CD14-positive monocyte (primary cell): ENCODE results near the gene ROBO1. TPM values are rescaled to one million over a fixed set of nuclear protein-coding genes. Genes with fewer than 3 reads are reported as not detected.
A peak's percentile ranks its signal among the peaks of the same experiment; 100 is the strongest.

Experiments used
- DNase-seq, 3 donors: peaks; one replicate each; pipeline ENCODE4 v3.0.0-alpha.2; 2011 to 2022
- H2AFZ ChIP-seq: 2 replicates; pipeline ENCODE4 v1.6.0; 2012; ENCODE audit warnings: mild to moderate bottlenecking, low read depth, low read length, inconsistent platforms; ENCODE audit not compliant: insufficient read depth, poor library complexity, severe bottlenecking
- H3K27ac ChIP-seq, 2 donors: 1 replicate in 1 of 2; 2 replicates in 1 of 2; pipeline ENCODE4 v1.5.1; 2012 to 2013; ENCODE audit warnings: low read length in 2 of 2, control low read depth in 1 of 2, inconsistent platforms in 1 of 2, low read depth in 1 of 2, mild to moderate bottlenecking in 1 of 2
- H3K27me3 ChIP-seq, 2 donors: one replicate each; pipeline versions ENCODE4 v1.6.0 to v1.6.1; 2011 to 2013; ENCODE audit warnings: low read length in 2 of 2; ENCODE audit not compliant: control insufficient read depth in 2 of 2, insufficient read depth in 2 of 2
- H3K36me3 ChIP-seq, 2 donors: replicated peaks in 1 of 2; 1 replicate in 1 of 2; 2 replicates in 1 of 2; pipeline versions ENCODE4 v1.5.1 to v1.6.1; 2012 to 2013; ENCODE audit warnings: low read length in 2 of 2, control low read depth in 1 of 2, inconsistent platforms in 1 of 2, mild to moderate bottlenecking in 1 of 2; ENCODE audit not compliant: insufficient read depth in 2 of 2, control insufficient read depth in 1 of 2
- H3K4me1 ChIP-seq, 2 donors: 1 replicate in 1 of 2; 2 replicates in 1 of 2; pipeline versions ENCODE4 v1.5.1 to v1.6.1; 2012 to 2013; ENCODE audit warnings: low read length in 2 of 2, control low read depth in 1 of 2, inconsistent platforms in 1 of 2, mild to moderate bottlenecking in 1 of 2, moderate library complexity in 1 of 2; ENCODE audit not compliant: insufficient read depth in 2 of 2, control insufficient read depth in 1 of 2
- H3K4me2 ChIP-seq: replicated peaks from 2 replicates; pipeline ENCODE3; 2012; ENCODE audit warnings: low read length, moderate library complexity, mild to moderate bottlenecking; ENCODE audit not compliant: poor library complexity, severe bottlenecking; ENCODE audit errors: extremely low read depth
- H3K4me3 ChIP-seq, 3 experiments: fragments of 200-600 bp in 1 of 3; sonication (generic) in 1 of 3; replicated peaks in 1 of 3; 1 replicate in 2 of 3; 2 replicates in 1 of 3; pipeline ENCODE4 v1.5.1; 2011 to 2013; ENCODE audit warnings: low read length in 3 of 3, mild to moderate bottlenecking in 3 of 3, control low read depth in 2 of 3, low read depth in 2 of 3, inconsistent platforms in 1 of 3, moderate library complexity in 1 of 3
- H3K79me2 ChIP-seq: 2 replicates; pipeline ENCODE4 v1.6.0; 2012; ENCODE audit warnings: mild to moderate bottlenecking, control low read depth, inconsistent platforms, low read length, moderate library complexity; ENCODE audit not compliant: insufficient read depth
- H3K9ac ChIP-seq: 2 replicates; pipeline ENCODE4 v1.6.0; 2017; ENCODE audit warnings: low read length, mild to moderate bottlenecking; ENCODE audit not compliant: insufficient read depth, poor library complexity, severe bottlenecking
- H3K9me3 ChIP-seq, 2 donors: replicated peaks in 1 of 2; 1 replicate in 1 of 2; 2 replicates in 1 of 2; pipeline versions ENCODE4 v1.5.1 to v1.6.1; 2012 to 2013; ENCODE audit warnings: low read length in 2 of 2, control low read depth in 1 of 2; ENCODE audit not compliant: control insufficient read depth in 1 of 2, insufficient read depth in 1 of 2
- H4K20me1 ChIP-seq: 2 replicates; pipeline ENCODE4 v1.6.0; 2012; ENCODE audit warnings: mild to moderate bottlenecking, low read length, control low read depth, moderate library complexity; ENCODE audit not compliant: insufficient read depth
- H3K27ac Mint-ChIP-seq, 7 donors: one replicate each; pipeline ENCODE4 v1.8.0; 2020; ENCODE audit warnings: mild to moderate bottlenecking in 7 of 7, mixed read lengths in 7 of 7, moderate library complexity in 6 of 7, inconsistent platforms in 2 of 7
- H3K27me3 Mint-ChIP-seq, 3 donors: one replicate each; pipeline ENCODE4 v1.8.0; 2021 to 2022; ENCODE audit warnings: low read depth in 3 of 3, mild to moderate bottlenecking in 3 of 3, mixed read lengths in 3 of 3, moderate library complexity in 3 of 3, inconsistent platforms in 1 of 3
- H3K36me3 Mint-ChIP-seq, 2 donors: one replicate each; pipeline ENCODE4 v1.8.0; 2020; ENCODE audit warnings: mixed read lengths in 2 of 2, inconsistent platforms in 1 of 2, mild to moderate bottlenecking in 1 of 2
- H3K4me1 Mint-ChIP-seq: one replicate; pipeline ENCODE4 v1.8.0; 2020; ENCODE audit warnings: mild to moderate bottlenecking, mixed read lengths
- H3K4me3 Mint-ChIP-seq, 2 donors: one replicate each; pipeline ENCODE4 v1.8.0; 2020; ENCODE audit warnings: mild to moderate bottlenecking in 2 of 2, mixed read lengths in 2 of 2, moderate library complexity in 1 of 2
- H3K9me3 Mint-ChIP-seq, 7 donors: one replicate each; pipeline ENCODE4 v1.8.0; 2020 to 2022; ENCODE audit warnings: mixed read lengths in 7 of 7, mild to moderate bottlenecking in 6 of 7, moderate library complexity in 6 of 7, inconsistent platforms in 2 of 7
- WGBS: methylation state at CpG from one replicate; pipeline ENCODE4 v1.1.5; 2013; ENCODE audit warnings: missing lambda C conversion rate; ENCODE audit not compliant: insufficient coverage; 5-methylcytosine and 5-hydroxymethylcytosine counted together
- intact Hi-C, 2 donors: fragments of 100-400 bp; cut with micrococcal nuclease; formaldehyde crosslinking; loops; one replicate each; pipeline versions ENCODE4 v1.15.0 to v1.15.1; 2023
- polyA plus RNA-seq, 3 donors: library from polyadenylated mRNA; depleted of rRNA in 1 of 3; unstranded in 2 of 3; stranded (reverse) in 1 of 3; fragments of 300-500 nt in 2 of 3; fragments of >200 nt in 1 of 3; fragmentation: Illumina TruSeq in 2 of 3; gene quantifications; 1 replicate in 2 of 3; 2 replicates in 1 of 3; pipeline ENCODE4 v1.2.3, GENCODE V29; 2012 to 2021
- small RNA-seq: library from RNA; depleted of rRNA; stranded (forward); fragments of <200 nt; gene quantifications from one replicate; pipeline ENCODE3, GENCODE V24; 2012; ENCODE audit warnings: low read depth; ENCODE audit not compliant: insufficient read length
- TF ChIP-seq, protein P1 (sequence below): fragments of 200-600 bp; IDR thresholded peaks from one replicate; pipeline ENCODE4 v1.8.0; 2022; ENCODE audit warnings: antibody characterized with exemption, mild to moderate bottlenecking

The ROBO1 gene
- polyA plus RNA-seq, 3 donors, result 0.09 to 0.10 TPM; not detected in 1

DNA sequence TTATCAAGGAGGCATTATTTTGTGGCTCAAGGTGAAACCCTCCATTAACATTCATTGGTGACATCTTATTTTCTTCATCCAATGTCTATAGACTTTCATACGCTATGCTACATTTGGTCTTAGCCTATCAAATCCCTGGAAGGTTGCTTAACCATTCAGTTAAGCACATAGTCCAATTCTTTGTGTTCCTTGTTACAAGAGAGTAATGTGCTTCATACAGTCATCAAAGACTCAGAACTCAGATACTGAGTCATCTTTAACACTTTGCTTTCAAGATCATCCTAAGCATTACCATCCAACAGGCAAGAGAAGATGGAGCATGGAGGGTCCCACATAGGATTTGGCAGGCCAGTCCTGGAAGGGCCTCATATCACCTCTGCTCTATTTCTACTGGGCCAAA lies 1202.1 kb downstream of the ROBO1 start:
- H3K4me1 Mint-ChIP-seq, result peaks cover 7% of the 10 kb centered on the region
- peaks cover 2 to 18% (median 6%) of the 10 kb centered on the region in 7 donors for H3K9me3 Mint-ChIP-seq
- Histone ChIP-seq H3K27ac (no peak overlapping the region), H3K4me1 (no peaks in the 10 kb centered on the region), H3K9ac (no peak overlapping the region), H3K9me3 (peaks cover 2 to 8% of the 10 kb centered on the region in 2 donors), H3K36me3 (no peaks in the 10 kb centered on the region), H3K4me2 (no peak overlapping the region), H4K20me1 (no peaks in the 10 kb centered on the region), H2AFZ (no peak overlapping the region), H3K27me3 (no peaks in the 10 kb centered on the region), H3K79me2 (no peaks in the 10 kb centered on the region), H3K4me3 (no peak overlapping the region)
- no peak for DNase-seq
- H3K27ac Mint-ChIP-seq, result no peak overlapping the region
- H3K4me3 Mint-ChIP-seq, result no peak overlapping the region
- intact Hi-C loops, result no loop called here
- WGBS, result no CpG with 5 or more reads among the region's 1 CpG
- TF ChIP-seq, protein P1, sequence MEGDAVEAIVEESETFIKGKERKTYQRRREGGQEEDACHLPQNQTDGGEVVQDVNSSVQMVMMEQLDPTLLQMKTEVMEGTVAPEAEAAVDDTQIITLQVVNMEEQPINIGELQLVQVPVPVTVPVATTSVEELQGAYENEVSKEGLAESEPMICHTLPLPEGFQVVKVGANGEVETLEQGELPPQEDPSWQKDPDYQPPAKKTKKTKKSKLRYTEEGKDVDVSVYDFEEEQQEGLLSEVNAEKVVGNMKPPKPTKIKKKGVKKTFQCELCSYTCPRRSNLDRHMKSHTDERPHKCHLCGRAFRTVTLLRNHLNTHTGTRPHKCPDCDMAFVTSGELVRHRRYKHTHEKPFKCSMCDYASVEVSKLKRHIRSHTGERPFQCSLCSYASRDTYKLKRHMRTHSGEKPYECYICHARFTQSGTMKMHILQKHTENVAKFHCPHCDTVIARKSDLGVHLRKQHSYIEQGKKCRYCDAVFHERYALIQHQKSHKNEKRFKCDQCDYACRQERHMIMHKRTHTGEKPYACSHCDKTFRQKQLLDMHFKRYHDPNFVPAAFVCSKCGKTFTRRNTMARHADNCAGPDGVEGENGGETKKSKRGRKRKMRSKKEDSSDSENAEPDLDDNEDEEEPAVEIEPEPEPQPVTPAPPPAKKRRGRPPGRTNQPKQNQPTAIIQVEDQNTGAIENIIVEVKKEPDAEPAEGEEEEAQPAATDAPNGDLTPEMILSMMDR, result no peak
- H3K36me3 Mint-ChIP-seq, result no peaks in the 10 kb centered on the region
- no peaks in the 10 kb centered on the region for H3K27me3 Mint-ChIP-seq

DNA sequence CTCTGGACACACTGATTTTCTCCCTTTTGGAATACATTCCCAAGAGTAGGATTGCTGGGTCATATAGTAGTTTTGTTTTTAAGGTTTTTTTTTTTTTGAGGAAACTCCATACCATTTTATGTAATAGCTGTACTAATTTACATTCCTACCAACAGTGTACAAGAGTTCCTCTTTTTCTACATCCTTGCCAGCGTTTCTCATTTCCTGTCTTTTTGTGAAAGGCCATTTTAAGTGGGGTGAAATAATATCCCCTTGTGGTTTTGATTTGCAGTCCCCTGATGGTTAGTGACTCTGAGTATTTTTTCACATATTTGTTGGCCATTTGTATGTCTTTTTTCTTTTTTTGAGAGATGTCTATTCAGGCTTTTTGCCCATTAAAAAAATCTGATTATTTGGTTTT lies 1205.5 kb downstream of the ROBO1 start:
- Histone ChIP-seq H3K4me2 (no peak overlapping the region), H3K27ac (no peak overlapping the region), H3K4me1 (no peaks in the 10 kb centered on the region), H3K9me3 (peaks cover 2 to 8% of the 10 kb centered on the region in 2 donors), H2AFZ (no peak overlapping the region), H3K4me3 (no peak overlapping the region), H3K9ac (no peak overlapping the region), H3K27me3 (no peaks in the 10 kb centered on the region), H3K79me2 (no peaks in the 10 kb centered on the region), H3K36me3 (no peaks in the 10 kb centered on the region), H4K20me1 (no peaks in the 10 kb centered on the region)
- no peaks in the 10 kb centered on the region for H3K36me3 Mint-ChIP-seq
- H3K27ac Mint-ChIP-seq, result peak overlapping the region in 2 of 7 donors; percentile 30 to 54
- peaks cover 1 to 18% (median 6%) of the 10 kb centered on the region in 7 donors for H3K9me3 Mint-ChIP-seq
- peaks cover 0 to 2% (median 0%) of the 10 kb centered on the region in 3 donors for H3K27me3 Mint-ChIP-seq
- peak in 1 of 3 donors; percentile 14 for DNase-seq
- intact Hi-C loops, result no loop called here
- WGBS, result no CpG with 5 or more reads among the region's 1 CpG
- TF ChIP-seq, protein P1, result no peak
- peaks cover 7% of the 10 kb centered on the region for H3K4me1 Mint-ChIP-seq
- no peak overlapping the region for H3K4me3 Mint-ChIP-seq

Small RNAs within 50 kb of the gene (small RNA-seq; reads per million reads assigned to genes)
- not detected for gene MIR3923
- not detected for gene RN7SL751P
